Neural cell (in vitro differentiated cells): ENCODE results near the gene CTBP2.

Experiments used
- CTCF ChIP-seq: fragments of 450-650 bp; IDR thresholded peaks from 2 replicates; pipeline ENCODE4 v1.5.1; 2014; ENCODE audit warnings: antibody characterized with exemption, mild to moderate bottlenecking, moderate library complexity; ENCODE audit not compliant: poor library complexity, severe bottlenecking
- EP300 ChIP-seq: fragments of 450-650 bp; conservative IDR thresholded peaks from 2 replicates; pipeline ENCODE4 v1.6.1; 2014; ENCODE audit warnings: antibody characterized with exemption, mild to moderate bottlenecking, moderate library complexity; ENCODE audit not compliant: poor library complexity, severe bottlenecking
- EZH2 ChIP-seq: fragments of 200-600, 300-800 bp; shearing (Covaris generic), sonication (generic); IDR thresholded peaks from 2 replicates; pipeline ENCODE4 v1.6.1; 2014; ENCODE audit warnings: antibody characterized with exemption, low read length, borderline replicate concordance, mild to moderate bottlenecking; ENCODE audit not compliant: insufficient read depth, poor library complexity, severe bottlenecking
- MXI1 ChIP-seq: fragments of 450-650 bp; conservative IDR thresholded peaks from 2 replicates; pipeline ENCODE4 v1.6.1; 2014; ENCODE audit warnings: antibody characterized with exemption, mild to moderate bottlenecking; ENCODE audit not compliant: poor library complexity, severe bottlenecking
- POLR2AphosphoS5 ChIP-seq: IDR thresholded peaks from 2 replicates; pipeline ENCODE4 v1.6.1; 2012
- RAD21 ChIP-seq: fragments of 450-650 bp; conservative IDR thresholded peaks from 2 replicates; pipeline ENCODE4 v1.6.1; 2014; ENCODE audit warnings: antibody characterized with exemption, mild to moderate bottlenecking, moderate library complexity
- REST ChIP-seq: IDR thresholded peaks from 2 replicates; pipeline ENCODE4 v1.6.1; 2012; ENCODE audit warnings: borderline replicate concordance
- SMC3 ChIP-seq: fragments of 450-650 bp; conservative IDR thresholded peaks from 2 replicates; pipeline ENCODE4 v1.6.1; 2014; ENCODE audit warnings: antibody characterized with exemption, mild to moderate bottlenecking, moderate library complexity; ENCODE audit not compliant: poor library complexity
- TAF1 ChIP-seq: IDR thresholded peaks from 2 replicates; pipeline ENCODE4 v1.6.1; 2012; ENCODE audit warnings: low read depth

- no peak for TF ChIP-seq CTCF
- TF ChIP-seq EZH2 = no peak
- TF ChIP-seq POLR2AphosphoS5 = no peak
- TF ChIP-seq RAD21 = no peak
- TF ChIP-seq EP300 = no peak
- no peak for TF ChIP-seq TAF1
- no peak for TF ChIP-seq MXI1
- no peak for TF ChIP-seq SMC3
- no peak for TF ChIP-seq REST
Measured at GRCh38 chr10:125062914-125063230, 97.5 kb downstream of the CTBP2 start.
